Measurements from ENCODE around the gene CCT6B. TPM values are rescaled to one million over a fixed set of nuclear protein-coding genes. Genes with fewer than 3 reads are reported as not detected.

The CCT6B gene
- total RNA-seq, 1 donor: 6.2 TPM

- no peak for DNase-seq (ENCODE audit: insufficient read length, low spot score, missing footprints)
- Histone ChIP-seq H2AFZ (ENCODE audit: low read length) (no peak overlapping the region), H3K9me3 (ENCODE audit: low read depth, low read length) (no peaks in the 10 kb centered on the region), H3K4me1 (ENCODE audit: insufficient read depth, low read length) (peaks cover 4% of the 10 kb centered on the region), H3K27ac (ENCODE audit: low read depth, low read length) (no peak overlapping the region), H4K20me1 (ENCODE audit: insufficient read depth, low read length) (no peaks in the 10 kb centered on the region), H3K4me3 (ENCODE audit: insufficient read depth, low read length) (no peak overlapping the region), H3K79me2 (ENCODE audit: insufficient read depth, low read length) (no peaks in the 10 kb centered on the region), H3K36me3 (ENCODE audit: insufficient read depth, low read length) (peaks cover 52% of the 10 kb centered on the region), H3K4me2 (ENCODE audit: insufficient read depth, low read length) (no peak overlapping the region), H3K27me3 (ENCODE audit: insufficient read depth, low read length) (no peaks in the 10 kb centered on the region)
- no peak for TF ChIP-seq CTCF (IDR thresholded peaks at IDR 0.05; ENCODE audit: extremely low read depth, low read depth, low read length)
Measured at GRCh38 chr17:34999456-34999855, 38.2 kb upstream of the CCT6B start.

- no peaks in the 10 kb centered on the region for H3K79me2 ChIP-seq (ENCODE audit: insufficient read depth, low read length)
- TF ChIP-seq CTCF (IDR thresholded peaks at IDR 0.05; ENCODE audit: extremely low read depth, low read depth, low read length): peak; percentile 88
- H2AFZ ChIP-seq (ENCODE audit: low read length): no peak overlapping the region
- DNase-seq (ENCODE audit: insufficient read length, low spot score, missing footprints): peak; percentile 96
- peaks cover 54% of the 10 kb centered on the region for H3K36me3 ChIP-seq (ENCODE audit: insufficient read depth, low read length)
- no peaks in the 10 kb centered on the region for H3K9me3 ChIP-seq (ENCODE audit: low read depth, low read length)
- H3K4me1 ChIP-seq (ENCODE audit: insufficient read depth, low read length): peaks cover 4% of the 10 kb centered on the region
- H4K20me1 ChIP-seq (ENCODE audit: insufficient read depth, low read length): no peaks in the 10 kb centered on the region
- no peak overlapping the region for H3K27ac ChIP-seq (ENCODE audit: low read depth, low read length)
- H3K27me3 ChIP-seq (ENCODE audit: insufficient read depth, low read length): no peaks in the 10 kb centered on the region
- no peak overlapping the region for H3K4me2 ChIP-seq (ENCODE audit: insufficient read depth, low read length)
- no peak overlapping the region for H3K4me3 ChIP-seq (ENCODE audit: insufficient read depth, low read length)
Measured at GRCh38 chr17:34998205-34998604, 36.9 kb upstream of the CCT6B start.

- Histone ChIP-seq H4K20me1 (ENCODE audit: insufficient read depth, low read length) (no peaks in the 10 kb centered on the region), H3K9me3 (ENCODE audit: low read depth, low read length) (no peaks in the 10 kb centered on the region), H2AFZ (ENCODE audit: low read length) (no peak overlapping the region), H3K27ac (ENCODE audit: low read depth, low read length) (no peak overlapping the region), H3K79me2 (ENCODE audit: insufficient read depth, low read length) (no peaks in the 10 kb centered on the region), H3K27me3 (ENCODE audit: insufficient read depth, low read length) (no peaks in the 10 kb centered on the region), H3K4me1 (ENCODE audit: insufficient read depth, low read length) (peaks cover 4% of the 10 kb centered on the region), H3K4me2 (ENCODE audit: insufficient read depth, low read length) (no peak overlapping the region), H3K36me3 (ENCODE audit: insufficient read depth, low read length) (peaks cover 60% of the 10 kb centered on the region), H3K4me3 (ENCODE audit: insufficient read depth, low read length) (no peak overlapping the region)
- TF ChIP-seq CTCF (IDR thresholded peaks at IDR 0.05; ENCODE audit: extremely low read depth, low read depth, low read length): no peak
- DNase-seq (ENCODE audit: insufficient read length, low spot score, missing footprints): peak; percentile 58
Measured at GRCh38 chr17:34997355-34997862, 36.1 kb upstream of the CCT6B start.

- H3K4me1 ChIP-seq (ENCODE audit: insufficient read depth, low read length): peaks cover 4% of the 10 kb centered on the region
- no peak overlapping the region for H2AFZ ChIP-seq (ENCODE audit: low read length)
Measured at GRCh38 chr17:34996422-34997285, 35.4 kb upstream of the CCT6B start.

More at GRCh38 chr17:34996422-34997285, 35.4 kb upstream of the CCT6B start:
- H3K9me3 ChIP-seq (ENCODE audit: low read depth, low read length): no peaks in the 10 kb centered on the region
- DNase-seq (ENCODE audit: insufficient read length, low spot score, missing footprints): no peak
- H3K4me3 ChIP-seq (ENCODE audit: insufficient read depth, low read length): no peak overlapping the region
- no peak overlapping the region for H3K4me2 ChIP-seq (ENCODE audit: insufficient read depth, low read length)
- no peak for TF ChIP-seq CTCF (IDR thresholded peaks at IDR 0.05; ENCODE audit: extremely low read depth, low read depth, low read length)
- no peaks in the 10 kb centered on the region for H3K79me2 ChIP-seq (ENCODE audit: insufficient read depth, low read length)
- H3K27ac ChIP-seq (ENCODE audit: low read depth, low read length): no peak overlapping the region
- H4K20me1 ChIP-seq (ENCODE audit: insufficient read depth, low read length): no peaks in the 10 kb centered on the region
- no peaks in the 10 kb centered on the region for H3K27me3 ChIP-seq (ENCODE audit: insufficient read depth, low read length)
- peaks cover 58% of the 10 kb centered on the region for H3K36me3 ChIP-seq (ENCODE audit: insufficient read depth, low read length)
